ENCODE measurements around the gene RBM19.

The RBM19 gene

GRCh38 chr12:113936460-113936859 is 29.7 kb downstream of the RBM19 start:
- Histone ChIP-seq H3K79me2 (ENCODE audit: insufficient read depth, low read length) (no peaks in the 10 kb centered on the region), H3K4me2 (ENCODE audit: low read length) (no peak overlapping the region), H3K9me2 (ENCODE audit: low read depth, low read length) (no peaks in the 10 kb centered on the region), H2AFZ (ENCODE audit: low read length) (no peak overlapping the region), H3F3A (ENCODE audit: insufficient read depth, low read length) (no peaks in the 10 kb centered on the region), H3K27ac (ENCODE audit: low read depth, low read length, poor library complexity, severe bottlenecking) (no peak overlapping the region), H3K4me1 (ENCODE audit: insufficient read depth, low read length, severe bottlenecking) (no peaks in the 10 kb centered on the region), H3K9me3 (ENCODE audit: low read length) (no peaks in the 10 kb centered on the region), H4K20me1 (ENCODE audit: insufficient read depth, low read length) (no peaks in the 10 kb centered on the region), H3K36me3 (ENCODE audit: insufficient read depth, low read length) (peaks cover 36% of the 10 kb centered on the region), H3K9ac (ENCODE audit: low read length) (no peak overlapping the region), H3K27me3 (ENCODE audit: insufficient read depth, low read length) (no peaks in the 10 kb centered on the region), H3K4me3 (ENCODE audit: low read depth, low read length, poor library complexity, severe bottlenecking) (no peak overlapping the region)
- TF ChIP-seq CTCF (IDR thresholded peaks at IDR 0.05; ENCODE audit: low read length) (no peak), EZH2 (IDR thresholded peaks at IDR 0.05; ENCODE audit: borderline replicate concordance, low read length) (no peak)

- H3K4me1 ChIP-seq (ENCODE audit: insufficient read depth, low read length, severe bottlenecking), result no peaks in the 10 kb centered on the region
- H3K4me3 ChIP-seq (ENCODE audit: low read depth, low read length, poor library complexity, severe bottlenecking), result no peak overlapping the region
- H3K9me3 ChIP-seq (ENCODE audit: low read length), result no peaks in the 10 kb centered on the region
- no peak overlapping the region for H2AFZ ChIP-seq (ENCODE audit: low read length)
- H3K4me2 ChIP-seq (ENCODE audit: low read length), result no peak overlapping the region
- no peak overlapping the region for H3K27ac ChIP-seq (ENCODE audit: low read depth, low read length, poor library complexity, severe bottlenecking)
- H3F3A ChIP-seq (ENCODE audit: insufficient read depth, low read length), result no peaks in the 10 kb centered on the region
- H3K36me3 ChIP-seq (ENCODE audit: insufficient read depth, low read length), result peaks cover 28% of the 10 kb centered on the region
- H3K9me2 ChIP-seq (ENCODE audit: low read depth, low read length), result no peaks in the 10 kb centered on the region
- no peaks in the 10 kb centered on the region for H4K20me1 ChIP-seq (ENCODE audit: insufficient read depth, low read length)
- H3K9ac ChIP-seq (ENCODE audit: low read length), result no peak overlapping the region
- TF ChIP-seq CTCF (IDR thresholded peaks at IDR 0.05; ENCODE audit: low read length) (no peak), EZH2 (IDR thresholded peaks at IDR 0.05; ENCODE audit: borderline replicate concordance, low read length) (no peak)
- no peaks in the 10 kb centered on the region for H3K79me2 ChIP-seq (ENCODE audit: insufficient read depth, low read length)
- no peaks in the 10 kb centered on the region for H3K27me3 ChIP-seq (ENCODE audit: insufficient read depth, low read length)
These were observed 30.7 kb downstream of the RBM19 start for GRCh38 chr12:113935459-113935858.

- Histone ChIP-seq H3K4me3 (ENCODE audit: low read depth, low read length, poor library complexity, severe bottlenecking) (no peak overlapping the region), H2AFZ (ENCODE audit: low read length) (no peak overlapping the region), H3K27ac (ENCODE audit: low read depth, low read length, poor library complexity, severe bottlenecking) (no peak overlapping the region), H3K4me1 (ENCODE audit: insufficient read depth, low read length, severe bottlenecking) (no peaks in the 10 kb centered on the region), H3K36me3 (ENCODE audit: insufficient read depth, low read length) (peaks cover 25% of the 10 kb centered on the region), H3K9me3 (ENCODE audit: low read length) (no peaks in the 10 kb centered on the region), H3K4me2 (ENCODE audit: low read length) (no peak overlapping the region), H3K79me2 (ENCODE audit: insufficient read depth, low read length) (no peaks in the 10 kb centered on the region), H3K9ac (ENCODE audit: low read length) (no peak overlapping the region), H3K9me2 (ENCODE audit: low read depth, low read length) (no peaks in the 10 kb centered on the region), H3K27me3 (ENCODE audit: insufficient read depth, low read length) (no peaks in the 10 kb centered on the region), H4K20me1 (ENCODE audit: insufficient read depth, low read length) (no peaks in the 10 kb centered on the region), H3F3A (ENCODE audit: insufficient read depth, low read length) (no peaks in the 10 kb centered on the region)
- TF ChIP-seq CTCF (IDR thresholded peaks at IDR 0.05; ENCODE audit: low read length) (no peak), EZH2 (IDR thresholded peaks at IDR 0.05; ENCODE audit: borderline replicate concordance, low read length) (no peak)
These were observed 31.2 kb downstream of the RBM19 start for GRCh38 chr12:113934946-113935345.
